Measurements from ENCODE around the gene RAB37. TPM values are rescaled to one million over a fixed set of nuclear protein-coding genes. Genes with fewer than 3 reads are reported as not detected.

The RAB37 gene
- total and polyA plus RNA-seq, 9 of the 15 experiments (the other 6 are each of a cell fraction or from before 2014, with no cell fraction given): 0.03 to 0.27 (median 0.11) TPM; not detected in 4

- TF ChIP-seq ELF1 (tag; IDR thresholded peaks at IDR 0.05) (no peak), RCOR1 (IDR thresholded peaks at IDR 0.05; ENCODE audit: borderline replicate concordance in 1 of 2, low read depth in 2 of 2, low read length in 2 of 2) (peak in 1 of 2 experiments; percentile 42; a peak in 1 of 4 replicates), MCM2 (IDR thresholded peaks at IDR 0.05; ENCODE audit: low read depth) (no peak), CSDE1 (IDR thresholded peaks at IDR 0.05) (no peak), ILK (tag; IDR thresholded peaks at IDR 0.05; ENCODE audit: borderline replicate concordance, low read depth) (no peak), ID3 (CRISPR knock-in tag; IDR thresholded peaks at IDR 0.05) (no peak), ID3 (tag; IDR thresholded peaks at IDR 0.05) (no peak), RNF219 (CRISPR knock-in tag; IDR thresholded peaks at IDR 0.05) (no peak), ZNF175 (CRISPR knock-in tag; IDR thresholded peaks at IDR 0.05; ENCODE audit: low read depth) (no peak), MBD2 (IDR thresholded peaks at IDR 0.05; ENCODE audit: borderline replicate concordance, low read depth) (no peak), MECOM (CRISPR knock-in tag; IDR thresholded peaks at IDR 0.05) (no peak), ATF2 (CRISPR knock-in tag; IDR thresholded peaks at IDR 0.05) (no peak), BCLAF1 (IDR thresholded peaks at IDR 0.05; ENCODE audit: borderline replicate concordance in 1 of 2, control insufficient read depth in 1 of 2, low read depth in 2 of 2, low read length in 1 of 2) (no peak), AFF4 (CRISPR knock-in tag; IDR thresholded peaks at IDR 0.05) (no peak), RBM15 (IDR thresholded peaks at IDR 0.05; ENCODE audit: insufficient read depth, low read length) (no peak)
These were observed 33.7 kb downstream of the RAB37 start (continued) for GRCh38 chr17:74770498-74771318.

Measured in K562 (cell line).